Measurements from ENCODE around the gene ANKRD26. TPM values are rescaled to one million over a fixed set of nuclear protein-coding genes. Genes with fewer than 3 reads are reported as not detected.

The ANKRD26 gene
- total and polyA plus RNA-seq, 2 of the 13 experiments (the other 11 are each of a cell fraction or from before 2014, with no cell fraction given), result 1.5 to 9.6 TPM

DNA sequence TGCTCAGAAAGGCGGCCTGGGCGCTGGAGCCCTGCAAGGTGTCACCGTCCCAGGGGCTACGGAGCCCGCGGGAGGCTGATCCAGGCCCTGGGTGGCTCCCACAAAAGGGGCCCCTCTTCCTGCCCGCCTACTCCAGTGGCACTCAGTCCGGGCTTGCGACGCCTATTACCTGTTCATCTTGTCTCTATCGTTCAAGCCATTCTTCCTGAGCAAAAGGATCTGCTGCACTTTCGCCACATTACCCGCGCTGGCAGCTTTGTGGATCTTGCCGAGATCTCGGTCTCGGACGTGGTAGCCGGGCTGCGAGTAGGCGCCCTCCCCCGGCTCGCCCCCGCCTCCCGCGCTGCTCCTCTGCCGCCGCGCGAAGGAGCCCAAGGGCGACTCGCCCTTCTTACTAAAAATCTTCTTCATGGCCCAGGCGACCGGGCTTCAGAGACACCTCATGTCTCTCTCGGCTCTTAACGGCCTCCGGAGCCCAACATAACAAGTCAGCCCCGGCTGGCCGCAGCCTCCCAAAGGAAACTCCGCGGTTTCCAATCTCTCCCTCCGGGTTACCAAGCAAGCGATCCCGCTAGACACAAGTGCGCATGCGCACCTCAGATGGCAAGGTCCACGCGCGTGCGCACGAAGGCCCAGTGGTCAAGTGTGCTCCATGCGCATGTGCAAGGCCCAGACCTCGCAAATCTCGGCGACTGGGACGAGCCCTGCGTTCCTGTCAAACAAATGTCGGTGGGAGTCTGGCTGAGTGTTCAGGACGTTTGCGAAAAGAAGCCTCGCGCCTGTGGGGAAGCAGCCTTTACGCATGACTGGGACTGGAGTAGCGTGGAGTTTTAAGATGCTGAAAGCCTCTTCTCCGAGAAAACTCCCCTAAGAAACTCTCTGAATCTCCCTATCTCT, at the start of gene ANKRD26 (continued):
- TF ChIP-seq, protein P1, sequence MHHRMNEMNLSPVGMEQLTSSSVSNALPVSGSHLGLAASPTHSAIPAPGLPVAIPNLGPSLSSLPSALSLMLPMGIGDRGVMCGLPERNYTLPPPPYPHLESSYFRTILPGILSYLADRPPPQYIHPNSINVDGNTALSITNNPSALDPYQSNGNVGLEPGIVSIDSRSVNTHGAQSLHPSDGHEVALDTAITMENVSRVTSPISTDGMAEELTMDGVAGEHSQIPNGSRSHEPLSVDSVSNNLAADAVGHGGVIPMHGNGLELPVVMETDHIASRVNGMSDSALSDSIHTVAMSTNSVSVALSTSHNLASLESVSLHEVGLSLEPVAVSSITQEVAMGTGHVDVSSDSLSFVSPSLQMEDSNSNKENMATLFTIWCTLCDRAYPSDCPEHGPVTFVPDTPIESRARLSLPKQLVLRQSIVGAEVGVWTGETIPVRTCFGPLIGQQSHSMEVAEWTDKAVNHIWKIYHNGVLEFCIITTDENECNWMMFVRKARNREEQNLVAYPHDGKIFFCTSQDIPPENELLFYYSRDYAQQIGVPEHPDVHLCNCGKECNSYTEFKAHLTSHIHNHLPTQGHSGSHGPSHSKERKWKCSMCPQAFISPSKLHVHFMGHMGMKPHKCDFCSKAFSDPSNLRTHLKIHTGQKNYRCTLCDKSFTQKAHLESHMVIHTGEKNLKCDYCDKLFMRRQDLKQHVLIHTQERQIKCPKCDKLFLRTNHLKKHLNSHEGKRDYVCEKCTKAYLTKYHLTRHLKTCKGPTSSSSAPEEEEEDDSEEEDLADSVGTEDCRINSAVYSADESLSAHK (CRISPR knock-in tag; IDR thresholded peaks at IDR 0.05; ENCODE audit: borderline replicate concordance), result 0 out of 2 replicates have a peak, but pooled peaks have one; percentile 34
- TF ChIP-seq, protein P2, sequence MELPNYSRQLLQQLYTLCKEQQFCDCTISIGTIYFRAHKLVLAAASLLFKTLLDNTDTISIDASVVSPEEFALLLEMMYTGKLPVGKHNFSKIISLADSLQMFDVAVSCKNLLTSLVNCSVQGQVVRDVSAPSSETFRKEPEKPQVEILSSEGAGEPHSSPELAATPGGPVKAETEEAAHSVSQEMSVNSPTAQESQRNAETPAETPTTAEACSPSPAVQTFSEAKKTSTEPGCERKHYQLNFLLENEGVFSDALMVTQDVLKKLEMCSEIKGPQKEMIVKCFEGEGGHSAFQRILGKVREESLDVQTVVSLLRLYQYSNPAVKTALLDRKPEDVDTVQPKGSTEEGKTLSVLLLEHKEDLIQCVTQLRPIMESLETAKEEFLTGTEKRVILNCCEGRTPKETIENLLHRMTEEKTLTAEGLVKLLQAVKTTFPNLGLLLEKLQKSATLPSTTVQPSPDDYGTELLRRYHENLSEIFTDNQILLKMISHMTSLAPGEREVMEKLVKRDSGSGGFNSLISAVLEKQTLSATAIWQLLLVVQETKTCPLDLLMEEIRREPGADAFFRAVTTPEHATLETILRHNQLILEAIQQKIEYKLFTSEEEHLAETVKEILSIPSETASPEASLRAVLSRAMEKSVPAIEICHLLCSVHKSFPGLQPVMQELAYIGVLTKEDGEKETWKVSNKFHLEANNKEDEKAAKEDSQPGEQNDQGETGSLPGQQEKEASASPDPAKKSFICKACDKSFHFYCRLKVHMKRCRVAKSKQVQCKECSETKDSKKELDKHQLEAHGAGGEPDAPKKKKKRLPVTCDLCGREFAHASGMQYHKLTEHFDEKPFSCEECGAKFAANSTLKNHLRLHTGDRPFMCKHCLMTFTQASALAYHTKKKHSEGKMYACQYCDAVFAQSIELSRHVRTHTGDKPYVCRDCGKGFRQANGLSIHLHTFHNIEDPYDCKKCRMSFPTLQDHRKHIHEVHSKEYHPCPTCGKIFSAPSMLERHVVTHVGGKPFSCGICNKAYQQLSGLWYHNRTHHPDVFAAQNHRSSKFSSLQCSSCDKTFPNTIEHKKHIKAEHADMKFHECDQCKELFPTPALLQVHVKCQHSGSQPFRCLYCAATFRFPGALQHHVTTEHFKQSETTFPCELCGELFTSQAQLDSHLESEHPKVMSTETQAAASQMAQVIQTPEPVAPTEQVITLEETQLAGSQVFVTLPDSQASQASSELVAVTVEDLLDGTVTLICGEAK (IDR thresholded peaks at IDR 0.05), result no peak
- TF ChIP-seq, protein P2 (CRISPR knock-in tag; IDR thresholded peaks at IDR 0.05), result no peak; the same call in 1 of the 2 replicates
- TF ChIP-seq, protein P3, sequence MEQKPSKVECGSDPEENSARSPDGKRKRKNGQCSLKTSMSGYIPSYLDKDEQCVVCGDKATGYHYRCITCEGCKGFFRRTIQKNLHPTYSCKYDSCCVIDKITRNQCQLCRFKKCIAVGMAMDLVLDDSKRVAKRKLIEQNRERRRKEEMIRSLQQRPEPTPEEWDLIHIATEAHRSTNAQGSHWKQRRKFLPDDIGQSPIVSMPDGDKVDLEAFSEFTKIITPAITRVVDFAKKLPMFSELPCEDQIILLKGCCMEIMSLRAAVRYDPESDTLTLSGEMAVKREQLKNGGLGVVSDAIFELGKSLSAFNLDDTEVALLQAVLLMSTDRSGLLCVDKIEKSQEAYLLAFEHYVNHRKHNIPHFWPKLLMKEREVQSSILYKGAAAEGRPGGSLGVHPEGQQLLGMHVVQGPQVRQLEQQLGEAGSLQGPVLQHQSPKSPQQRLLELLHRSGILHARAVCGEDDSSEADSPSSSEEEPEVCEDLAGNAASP (CRISPR knock-in tag; IDR thresholded peaks at IDR 0.05; ENCODE audit: borderline replicate concordance), result peak; percentile 38; the same call in 1 of the 2 replicates
- TF ChIP-seq SMC3 (IDR thresholded peaks at IDR 0.05; ENCODE audit: low read length) (no peak), BCL6 (CRISPR knock-in tag; IDR thresholded peaks at IDR 0.05) (0 out of 2 replicates have a peak, but pooled peaks have one; percentile 35), MIXL1 (CRISPR knock-in tag; IDR thresholded peaks at IDR 0.05) (no peak), ZNF546 (CRISPR knock-in tag; conservative IDR thresholded peaks at IDR 0.05) (peak; percentile 76), ZNF660 (CRISPR knock-in tag; IDR thresholded peaks at IDR 0.05; ENCODE audit: borderline replicate concordance, low read depth) (no peak), ZNF703 (CRISPR knock-in tag; IDR thresholded peaks at IDR 0.05; ENCODE audit: borderline replicate concordance) (no peak)
- TF ChIP-seq, protein P4, sequence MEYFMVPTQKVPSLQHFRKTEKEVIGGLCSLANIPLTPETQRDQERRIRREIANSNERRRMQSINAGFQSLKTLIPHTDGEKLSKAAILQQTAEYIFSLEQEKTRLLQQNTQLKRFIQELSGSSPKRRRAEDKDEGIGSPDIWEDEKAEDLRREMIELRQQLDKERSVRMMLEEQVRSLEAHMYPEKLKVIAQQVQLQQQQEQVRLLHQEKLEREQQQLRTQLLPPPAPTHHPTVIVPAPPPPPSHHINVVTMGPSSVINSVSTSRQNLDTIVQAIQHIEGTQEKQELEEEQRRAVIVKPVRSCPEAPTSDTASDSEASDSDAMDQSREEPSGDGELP (IDR thresholded peaks at IDR 0.05; ENCODE audit: borderline replicate concordance, low read depth), result 0 out of 2 replicates have a peak, but pooled peaks have one; percentile 19
- TF ChIP-seq, protein P5, sequence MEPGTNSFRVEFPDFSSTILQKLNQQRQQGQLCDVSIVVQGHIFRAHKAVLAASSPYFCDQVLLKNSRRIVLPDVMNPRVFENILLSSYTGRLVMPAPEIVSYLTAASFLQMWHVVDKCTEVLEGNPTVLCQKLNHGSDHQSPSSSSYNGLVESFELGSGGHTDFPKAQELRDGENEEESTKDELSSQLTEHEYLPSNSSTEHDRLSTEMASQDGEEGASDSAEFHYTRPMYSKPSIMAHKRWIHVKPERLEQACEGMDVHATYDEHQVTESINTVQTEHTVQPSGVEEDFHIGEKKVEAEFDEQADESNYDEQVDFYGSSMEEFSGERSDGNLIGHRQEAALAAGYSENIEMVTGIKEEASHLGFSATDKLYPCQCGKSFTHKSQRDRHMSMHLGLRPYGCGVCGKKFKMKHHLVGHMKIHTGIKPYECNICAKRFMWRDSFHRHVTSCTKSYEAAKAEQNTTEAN (CRISPR knock-in tag; conservative IDR thresholded peaks at IDR 0.05), result no peak
